HEK293 (cell line): ENCODE results near the gene ZMYND15.

Source experiments
- CTCF ChIA-PET: fragments of 350-600 bp; formaldehyde crosslinking; extraction: SDS; loops from one replicate; lab custom pipeline; 2021; ENCODE audit warnings: antibody characterized with exemption; lab: Yijun Ruan, JAX
- POLR2A ChIA-PET: fragments of 300-600 bp; formaldehyde crosslinking; extraction: SDS; loops from one replicate; lab custom pipeline; 2020; ENCODE audit warnings: antibody characterized with exemption, inconsistent platforms; lab: Yijun Ruan, JAX
- H3K27ac ChIP-seq: fragments of 200-500 bp; sonication (Bioruptor generic); 2 replicates; pipeline ENCODE4 v1.5.1; 2014; ENCODE audit warnings: low read depth, low read length, control low read depth, inconsistent platforms; ENCODE audit errors: extremely low read depth
- H3K36me3 ChIP-seq, 2 experiments: fragments of 200-500 bp in 1 of 2; sonication (Bioruptor generic) in 1 of 2; 1 replicate in 1 of 2; 2 replicates in 1 of 2; pipeline ENCODE4 v1.5.1; 2014 to 2017; ENCODE audit warnings: inconsistent platforms in 2 of 2, low read length in 2 of 2; ENCODE audit not compliant: control insufficient read depth in 2 of 2, insufficient read depth in 1 of 2
- H3K4me1 ChIP-seq: fragments of 200-500 bp; sonication (Bioruptor generic); 2 replicates; pipeline ENCODE4 v1.5.1; 2014; ENCODE audit warnings: mild to moderate bottlenecking, low read length, inconsistent platforms; ENCODE audit not compliant: control insufficient read depth, insufficient read depth
- H3K4me3 ChIP-seq: 2 replicates; pipeline ENCODE4 v1.5.1; 2011; ENCODE audit warnings: low read depth, mild to moderate bottlenecking, control low read depth, low read length, moderate library complexity
- H3K9me3 ChIP-seq: fragments of 200-500 bp; sonication (Bioruptor generic); 2 replicates; pipeline ENCODE4 v1.5.1; 2014; ENCODE audit warnings: low read depth, low read length, inconsistent platforms; ENCODE audit not compliant: control insufficient read depth, insufficient read depth
- BCL11B ChIP-seq: fragments of 450-650 bp; formaldehyde crosslinking; IDR thresholded peaks from 2 replicates; pipeline ENCODE4 v1.5.1; 2016; ENCODE audit warnings: low read depth, missing biosample characterization, missing genetic modification characterization
- CTCF ChIP-seq: fragments of 450-650 bp; formaldehyde crosslinking; IDR thresholded peaks from 2 replicates; pipeline ENCODE4 v1.5.1; 2016; ENCODE audit warnings: missing biosample characterization, missing genetic modification characterization
- EGR2 ChIP-seq: fragments of 450-650 bp; formaldehyde crosslinking; IDR thresholded peaks from 2 replicates; pipeline ENCODE4 v1.5.1; 2016; ENCODE audit warnings: low read depth, missing biosample characterization, missing genetic modification characterization
- GLI4 ChIP-seq: fragments of 450-650 bp; formaldehyde crosslinking; IDR thresholded peaks from 2 replicates; pipeline ENCODE4 v1.5.1; 2016; ENCODE audit warnings: missing biosample characterization, missing genetic modification characterization
- GLIS1 ChIP-seq: fragments of 450-650 bp; formaldehyde crosslinking; IDR thresholded peaks from 2 replicates; pipeline ENCODE4 v1.5.1; 2016; ENCODE audit warnings: missing biosample characterization, missing genetic modification characterization
- KLF1 ChIP-seq: fragments of 450-650 bp; formaldehyde crosslinking; IDR thresholded peaks from 2 replicates; pipeline ENCODE4 v1.5.1; 2016; ENCODE audit warnings: missing biosample characterization, missing genetic modification characterization
- KLF7 ChIP-seq: fragments of 450-650 bp; formaldehyde crosslinking; IDR thresholded peaks from 2 replicates; pipeline ENCODE4 v1.5.1; 2016; ENCODE audit warnings: missing biosample characterization, missing genetic modification characterization, borderline replicate concordance
- KLF8 ChIP-seq: fragments of 450-650 bp; formaldehyde crosslinking; IDR thresholded peaks from 2 replicates; pipeline ENCODE4 v1.5.1; 2016; ENCODE audit warnings: missing biosample characterization, missing genetic modification characterization
- PBX3 ChIP-seq: sonication (generic); formaldehyde crosslinking; IDR thresholded peaks from 2 replicates; pipeline ENCODE4 v1.8.1; 2022; ENCODE audit warnings: mild to moderate bottlenecking, moderate library complexity, missing genetic modification reagents
- SCRT2 ChIP-seq: fragments of 450-650 bp; formaldehyde crosslinking; IDR thresholded peaks from 2 replicates; pipeline ENCODE4 v1.5.1; 2016; ENCODE audit warnings: missing biosample characterization, missing genetic modification characterization
- SP2 ChIP-seq: fragments of 450-650 bp; formaldehyde crosslinking; IDR thresholded peaks from 2 replicates; pipeline ENCODE4 v1.5.1; 2016; ENCODE audit warnings: missing biosample characterization, missing genetic modification characterization
- SP7 ChIP-seq: fragments of 450-650 bp; formaldehyde crosslinking; IDR thresholded peaks from 2 replicates; pipeline ENCODE4 v1.5.1; 2016; ENCODE audit warnings: missing biosample characterization, missing genetic modification characterization
- WT1 ChIP-seq: fragments of 450-650 bp; formaldehyde crosslinking; IDR thresholded peaks from 2 replicates; pipeline ENCODE4 v1.5.1; 2016; ENCODE audit warnings: missing biosample characterization, missing genetic modification characterization
- ZBTB44 ChIP-seq: fragments of 450-650 bp; IDR thresholded peaks from 2 replicates; pipeline ENCODE4 v1.5.1; 2018; ENCODE audit warnings: missing biosample characterization, mild to moderate bottlenecking, missing genetic modification characterization
- ZBTB6 ChIP-seq: fragments of 450-650 bp; formaldehyde crosslinking; IDR thresholded peaks from 2 replicates; pipeline ENCODE4 v1.5.1; 2017; ENCODE audit warnings: missing biosample characterization, missing genetic modification characterization
- ZBTB8A ChIP-seq: fragments of 450-650 bp; formaldehyde crosslinking; IDR thresholded peaks from 2 replicates; pipeline ENCODE4 v1.5.1; 2016; ENCODE audit warnings: missing biosample characterization, missing genetic modification characterization
- ZFP37 ChIP-seq: fragments of 450-650 bp; formaldehyde crosslinking; IDR thresholded peaks from 2 replicates; pipeline ENCODE4 v1.5.1; 2016; ENCODE audit warnings: missing biosample characterization, missing genetic modification characterization
- ZFP41 ChIP-seq: fragments of 450-650 bp; formaldehyde crosslinking; IDR thresholded peaks from 2 replicates; pipeline ENCODE4 v1.5.1; 2016; ENCODE audit warnings: missing biosample characterization, missing genetic modification characterization, borderline replicate concordance
- ZNF155 ChIP-seq: fragments of 450-650 bp; formaldehyde crosslinking; IDR thresholded peaks from 2 replicates; pipeline ENCODE4 v1.5.1; 2016; ENCODE audit warnings: missing biosample characterization, missing genetic modification characterization
- ZNF202 ChIP-seq: fragments of 450-650 bp; formaldehyde crosslinking; IDR thresholded peaks from 2 replicates; pipeline ENCODE4 v1.5.1; 2016; ENCODE audit warnings: missing biosample characterization, missing genetic modification characterization, borderline replicate concordance
- ZNF211 ChIP-seq: fragments of 450-650 bp; formaldehyde crosslinking; IDR thresholded peaks from 2 replicates; pipeline ENCODE4 v1.5.1; 2016; ENCODE audit warnings: low read depth, missing biosample characterization, missing genetic modification characterization
- ZNF335 ChIP-seq: fragments of 450-650 bp; formaldehyde crosslinking; conservative IDR thresholded peaks from 2 replicates; pipeline ENCODE4 v1.5.1; 2016; ENCODE audit warnings: missing biosample characterization, missing genetic modification characterization
- ZNF544 ChIP-seq: fragments of 450-650 bp; formaldehyde crosslinking; IDR thresholded peaks from 2 replicates; pipeline ENCODE4 v1.5.0; 2017; ENCODE audit warnings: missing biosample characterization, missing genetic modification characterization
- ZNF624 ChIP-seq: fragments of 450-650 bp; formaldehyde crosslinking; IDR thresholded peaks from 2 replicates; pipeline ENCODE4 v1.5.1; 2017; ENCODE audit warnings: missing biosample characterization, missing genetic modification characterization
- ZNF660 ChIP-seq: fragments of 450-650 bp; IDR thresholded peaks from 2 replicates; pipeline ENCODE4 v1.5.1; 2018; ENCODE audit warnings: missing biosample characterization, mild to moderate bottlenecking, missing genetic modification characterization
- ZNF664 ChIP-seq: fragments of 450-650 bp; formaldehyde crosslinking; IDR thresholded peaks from 2 replicates; pipeline ENCODE4 v1.5.1; 2016; ENCODE audit warnings: missing biosample characterization, missing genetic modification characterization
- ZNF677 ChIP-seq: fragments of 450-650 bp; IDR thresholded peaks from 2 replicates; pipeline ENCODE4 v1.5.0; 2018; ENCODE audit warnings: missing biosample characterization, mild to moderate bottlenecking, missing genetic modification characterization, moderate library complexity
- ZNF76 ChIP-seq: fragments of 450-650 bp; formaldehyde crosslinking; IDR thresholded peaks from 2 replicates; pipeline ENCODE4; 2016; ENCODE audit warnings: low read depth, missing biosample characterization, missing genetic modification characterization, borderline replicate concordance

ZMYND15 gene

GRCh38 chr17:4786106-4786511 is 46.5 kb downstream of the ZMYND15 start, which contains the start of gene VMO1:
Gene VMO1, minus strand, starts transcription at chr17:4786364. Its CDS starts 12 bp downstream, at chr17:4786352.
- no peak within 1 kb of the TSS for H3K27ac ChIP-seq
- H3K36me3 ChIP-seq, result no peaks in the 10 kb centered on the region
- H3K4me1 ChIP-seq, result peaks cover 4% of the 10 kb centered on the region
- TF ChIP-seq GLI4 (no peak), ZFP37 (tag by site-specific recombination) (no peak), ZNF202 (no peak), GLIS1 (tag by site-specific recombination) (no peak), ZBTB6 (tag by site-specific recombination) (peak; percentile 69), KLF8 (tag by site-specific recombination) (no peak), BCL11B (tag by site-specific recombination) (no peak)
- CTCF ChIA-PET, result interaction anchor here (0.5 to 1.9 kb wide), 7 partner anchors 10 to 396 kb away, joined by 3 to 6 read pairs (median 3); no protein-coding TSS in a partner anchor
- POLR2A ChIA-PET, result no interaction called here
- H3K9me3 ChIP-seq, result no peaks in the 10 kb centered on the region
- H3K4me3 ChIP-seq, result no peak within 1 kb of the TSS

GRCh38 chr17:4786516-4786915 is 46.9 kb downstream of the ZMYND15 start:
- Histone ChIP-seq H3K4me1 (peaks cover 4% of the 10 kb centered on the region), H3K9me3 (no peaks in the 10 kb centered on the region), H3K27ac (no peak overlapping the region), H3K4me3 (no peak overlapping the region), H3K36me3 (no peaks in the 10 kb centered on the region)
- CTCF ChIA-PET, result interaction anchor here (0.7 to 1.9 kb wide), 7 partner anchors 10 to 220 kb away, joined by 3 to 6 read pairs (median 3); no protein-coding TSS in a partner anchor
- POLR2A ChIA-PET, result no interaction called here
- TF ChIP-seq ZNF660 (tag by site-specific recombination) (no peak), ZNF155 (no peak), ZNF677 (tag by site-specific recombination) (no peak), ZNF211 (tag by site-specific recombination) (no peak), ZNF335 (no peak), ZBTB44 (no peak), ZNF544 (tag by site-specific recombination) (no peak)

GRCh38 chr17:4788159-4788806 is 48.6 kb downstream of the ZMYND15 start:
- Histone ChIP-seq H3K36me3 (no peaks in the 10 kb centered on the region), H3K27ac (no peak overlapping the region; the same call in 1 of the 2 replicates), H3K9me3 (no peaks in the 10 kb centered on the region), H3K4me1 (peaks cover 4% of the 10 kb centered on the region), H3K4me3 (no peak overlapping the region)
- ChIA-PET CTCF (interaction anchor here (0.6 to 4.9 kb wide), 13 partner anchors 10 to 222 kb away, joined by 3 to 37 read pairs (median 4); partner anchors contain the start of genes ARRB2 and PLD2), POLR2A (interaction anchor here (3.8 kb wide), 1 partner anchor 10 kb away, joined by 23 read pairs; no protein-coding TSS in a partner anchor)
- no peak for TF ChIP-seq SP2
- TF ChIP-seq PBX3 (CRISPR knock-in tag), result no peak
- peak; percentile 99 for TF ChIP-seq SP7 (tag by site-specific recombination)
- peak; percentile 56 for TF ChIP-seq GLIS1 (tag by site-specific recombination)
- peak; percentile 69 for TF ChIP-seq KLF1 (tag by site-specific recombination)
- no peak for TF ChIP-seq ZNF76 (tag by site-specific recombination)
- TF ChIP-seq ZFP41 (tag by site-specific recombination), result no peak
- peak; percentile 30; the same call in 1 of the 2 replicates for TF ChIP-seq ZBTB8A (tag by site-specific recombination)
- no peak for TF ChIP-seq CTCF (tag by site-specific recombination)
- TF ChIP-seq KLF7 (tag by site-specific recombination), result peak; percentile 45; the same call in 1 of the 2 replicates
- 0 out of 2 replicates have a peak, but pooled peaks have one; percentile 6 for TF ChIP-seq EGR2 (tag by site-specific recombination)
- no peak for TF ChIP-seq ZNF664 (tag by site-specific recombination)
- no peak for TF ChIP-seq ZNF624
- no peak for TF ChIP-seq WT1 (tag by site-specific recombination)
- no peak for TF ChIP-seq SCRT2 (tag by site-specific recombination)
